ENCODE data around the gene ISCA1.

The ISCA1 gene

DNA sequence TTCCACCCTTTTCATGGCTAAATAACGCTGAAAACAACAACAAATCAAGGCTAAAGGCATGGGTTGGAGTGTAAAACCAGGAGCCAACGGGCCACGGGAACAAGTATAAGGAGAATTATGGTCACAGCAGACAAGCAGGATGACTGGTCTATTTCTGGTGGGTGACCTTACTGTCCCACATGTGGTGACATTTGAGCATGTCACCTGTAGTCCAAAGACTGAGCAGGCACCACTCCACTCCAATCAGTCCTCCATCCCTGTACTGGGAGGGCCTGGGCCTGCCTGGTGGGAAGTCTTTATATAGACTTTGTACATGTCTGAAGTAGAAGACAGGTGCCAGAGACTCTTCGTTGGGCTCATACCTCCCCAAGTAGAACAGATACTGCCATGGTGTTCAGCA lies 59.7 kb downstream of the ISCA1 start:
- DNase-seq (ENCODE audit: low read depth), result no peak

DNA sequence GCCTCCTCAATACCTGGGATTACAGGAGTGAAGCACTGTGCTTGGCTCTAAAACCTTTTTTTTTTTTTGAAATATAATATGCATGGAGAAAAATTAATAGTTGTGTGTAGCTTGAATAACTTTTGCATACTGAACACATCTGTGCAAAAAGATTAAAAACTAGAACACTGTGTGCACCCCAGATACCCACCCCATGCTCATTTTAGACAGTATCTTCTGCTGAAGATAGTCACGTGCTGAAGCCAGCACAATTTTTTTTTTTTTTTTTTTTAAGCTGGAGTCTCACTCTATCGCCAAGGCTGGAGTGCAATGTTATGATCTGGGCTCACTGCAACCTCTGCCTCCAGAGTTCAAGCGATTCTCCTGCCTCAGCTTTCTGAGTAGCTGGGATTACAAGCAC lies 62.7 kb downstream of the ISCA1 start:
- no peak for DNase-seq (ENCODE audit: low read depth)

DNA sequence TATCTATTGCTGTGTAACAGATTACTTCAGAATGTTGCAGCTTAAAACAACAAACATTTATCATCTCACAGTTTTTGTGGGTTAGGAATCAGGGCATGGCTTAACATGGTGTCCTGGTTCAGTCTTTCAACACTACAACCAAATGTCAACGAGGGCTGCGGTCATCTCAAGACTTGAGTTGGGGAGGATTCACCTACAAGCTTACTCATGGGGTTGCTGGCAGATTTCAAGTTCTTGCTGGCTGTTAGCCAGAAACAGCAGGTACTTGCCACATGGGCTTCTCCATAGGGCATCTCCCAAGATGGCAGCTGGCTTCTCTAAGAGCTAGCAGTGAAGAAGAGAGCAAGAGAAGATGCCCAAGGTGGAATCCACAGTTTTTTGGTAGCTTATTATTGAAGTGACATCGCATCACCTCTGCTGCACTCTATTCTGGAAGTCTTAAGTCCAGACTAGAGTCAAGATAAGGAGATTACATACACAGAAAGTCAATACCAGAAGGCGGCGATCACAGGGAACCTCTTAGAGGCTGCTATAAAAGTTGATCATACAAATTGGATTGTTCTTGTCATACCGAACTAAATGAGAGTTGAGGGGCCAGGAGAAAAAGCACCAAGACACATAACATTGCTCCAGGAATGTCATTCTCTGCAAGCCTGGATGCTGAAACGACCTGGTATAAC lies 65.1 kb downstream of the ISCA1 start:
- DNase-seq (ENCODE audit: low read depth), result no peak
